COLO668 (cell line): Measurements from ENCODE around the gene C1QTNF5.

Experiments used
- DNase-seq: peaks from one replicate; lab custom pipeline; 2025; ENCODE audit not compliant: unreplicated experiment; lab: John Stamatoyannopoulos, UW

Gene C1QTNF5

DNA sequence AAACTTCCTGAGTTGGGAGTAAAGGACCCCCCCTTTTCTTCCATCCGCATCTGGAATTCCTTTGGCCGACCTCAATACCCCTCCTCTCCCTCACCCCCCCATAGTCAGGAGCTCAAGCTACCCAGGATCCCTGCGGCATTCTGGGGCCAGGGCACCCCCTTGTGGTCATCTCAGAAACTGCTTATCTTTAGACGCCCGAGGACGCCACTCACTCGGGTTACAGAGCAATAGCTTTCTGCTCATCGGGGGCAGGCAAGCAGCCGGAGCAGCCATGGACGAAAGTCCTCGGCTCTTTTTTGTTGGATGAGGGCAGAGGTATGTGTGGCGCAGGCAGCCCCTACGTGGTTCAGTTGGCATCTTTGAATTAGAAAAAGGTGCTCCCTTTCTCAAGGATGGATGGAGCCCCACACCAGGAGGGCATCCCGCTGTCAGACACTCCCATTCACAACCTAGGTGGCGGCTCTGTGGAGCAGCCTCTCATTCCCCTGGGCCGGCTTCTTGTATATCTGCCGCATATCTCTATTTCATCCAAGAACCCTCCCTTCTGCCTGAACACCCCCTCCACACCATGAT is 2.3 kb downstream of the C1QTNF5 start:
- DNase-seq = peak; percentile 60

DNA sequence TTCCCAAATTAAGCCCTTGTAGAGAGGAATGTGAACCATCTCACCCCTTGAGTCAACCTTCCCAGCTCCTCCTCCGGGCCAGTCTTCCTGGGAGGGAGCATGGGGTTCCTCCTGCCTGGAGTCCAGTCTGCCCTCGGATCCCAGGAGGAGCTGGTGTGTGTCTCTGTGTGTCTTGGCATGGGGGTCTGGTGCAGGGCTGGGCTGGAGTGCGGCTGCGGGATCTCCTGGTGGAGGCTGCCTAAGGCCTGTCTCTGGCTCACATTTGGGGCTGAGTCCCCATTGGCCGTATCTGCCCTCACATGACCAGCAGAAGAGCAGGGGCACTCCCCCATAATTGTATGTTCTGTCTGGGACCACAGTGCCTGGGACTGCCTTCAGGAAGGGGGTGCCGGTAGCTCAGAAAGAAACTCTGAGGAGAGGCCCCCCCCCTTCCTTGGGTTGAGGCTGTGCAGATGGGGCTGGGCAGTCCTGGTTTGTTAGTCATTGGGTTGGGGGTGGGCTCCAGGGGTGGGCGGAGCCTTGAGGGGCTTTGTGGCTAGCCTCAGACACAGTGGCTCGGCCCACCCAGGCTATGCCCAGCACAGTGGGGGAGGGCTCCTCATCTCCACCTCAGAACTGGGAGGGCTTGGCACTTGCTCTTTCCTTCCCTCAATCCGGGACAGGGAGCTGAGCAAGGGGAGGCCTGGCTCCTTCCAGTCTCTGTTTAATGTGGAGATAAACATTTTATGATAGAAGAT is 2.9 kb downstream of the C1QTNF5 start:
- DNase-seq = no peak

DNA sequence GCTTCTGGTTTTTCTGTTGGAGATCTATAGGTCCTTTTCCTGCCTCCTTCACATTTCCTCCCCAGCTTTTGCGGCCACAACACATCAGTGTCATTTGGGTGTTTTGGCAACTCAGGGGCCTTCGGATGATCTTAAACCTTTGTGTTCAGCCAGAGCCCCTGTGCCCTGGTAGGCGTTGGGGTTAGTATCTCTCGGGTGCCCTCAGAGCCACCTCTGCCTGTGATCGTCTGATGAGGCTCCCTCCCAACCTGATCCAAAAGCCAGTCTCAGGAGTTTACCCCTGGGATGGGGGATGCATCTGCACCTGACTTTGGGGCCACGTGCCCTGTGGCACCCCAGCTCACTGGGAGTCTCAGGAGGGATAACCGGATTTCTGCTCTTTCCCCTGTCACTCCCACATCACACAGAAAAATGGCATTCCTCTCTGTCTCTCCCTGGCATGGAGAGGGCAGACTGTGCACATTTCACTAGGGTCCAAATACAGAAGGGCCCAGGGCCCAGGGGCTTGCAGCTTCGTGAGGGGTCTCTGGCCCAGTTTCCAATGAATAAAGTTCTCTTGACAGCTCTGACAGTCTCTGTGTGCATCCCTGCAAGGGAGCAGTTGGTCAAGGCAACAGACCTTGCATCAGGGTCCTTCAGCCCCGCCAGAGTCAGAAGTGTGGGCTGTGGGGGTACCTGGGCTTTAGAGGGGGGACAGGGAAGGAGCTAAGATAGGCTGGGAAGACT is 3.8 kb downstream of the C1QTNF5 start:
- DNase-seq = no peak

DNA sequence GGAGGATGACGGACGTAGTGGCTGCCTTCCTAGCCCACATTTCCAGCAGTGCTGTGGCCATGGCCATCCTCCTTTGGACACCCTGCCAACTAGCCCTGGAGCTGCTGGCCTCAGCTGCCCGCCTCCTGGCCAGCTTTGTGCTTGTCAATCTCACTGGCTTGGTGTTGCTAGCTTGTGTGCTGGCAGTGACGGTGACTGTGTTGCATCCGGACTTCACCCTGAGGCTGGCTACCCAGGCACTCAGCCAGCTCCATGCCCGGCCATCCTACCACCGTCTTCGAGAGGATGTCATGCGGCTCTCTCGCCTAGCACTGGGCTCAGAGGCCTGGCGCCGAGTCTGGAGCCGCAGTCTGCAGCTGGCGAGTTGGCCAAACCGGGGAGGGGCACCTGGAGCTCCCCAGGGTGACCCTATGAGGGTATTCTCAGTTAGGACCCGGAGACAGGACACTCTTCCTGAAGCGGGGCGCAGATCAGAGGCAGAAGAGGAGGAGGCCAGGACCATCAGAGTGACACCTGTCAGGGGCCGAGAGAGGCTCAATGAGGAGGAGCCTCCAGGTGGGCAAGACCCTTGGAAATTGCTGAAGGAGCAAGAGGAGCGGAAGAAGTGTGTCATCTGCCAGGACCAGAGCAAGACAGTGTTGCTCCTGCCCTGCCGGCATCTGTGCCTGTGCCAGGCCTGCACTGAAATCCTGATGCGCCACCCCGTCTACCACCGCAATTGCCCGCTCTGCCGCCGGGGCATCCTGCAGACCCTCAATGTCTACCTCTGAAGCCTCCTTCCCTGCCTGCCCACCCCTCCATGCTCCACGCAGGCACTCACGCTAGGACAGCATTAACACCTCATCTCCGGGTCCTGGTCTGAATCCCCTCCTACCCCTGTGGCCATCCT is 4.8 kb downstream of the C1QTNF5 start:
- DNase-seq = no peak

DNA sequence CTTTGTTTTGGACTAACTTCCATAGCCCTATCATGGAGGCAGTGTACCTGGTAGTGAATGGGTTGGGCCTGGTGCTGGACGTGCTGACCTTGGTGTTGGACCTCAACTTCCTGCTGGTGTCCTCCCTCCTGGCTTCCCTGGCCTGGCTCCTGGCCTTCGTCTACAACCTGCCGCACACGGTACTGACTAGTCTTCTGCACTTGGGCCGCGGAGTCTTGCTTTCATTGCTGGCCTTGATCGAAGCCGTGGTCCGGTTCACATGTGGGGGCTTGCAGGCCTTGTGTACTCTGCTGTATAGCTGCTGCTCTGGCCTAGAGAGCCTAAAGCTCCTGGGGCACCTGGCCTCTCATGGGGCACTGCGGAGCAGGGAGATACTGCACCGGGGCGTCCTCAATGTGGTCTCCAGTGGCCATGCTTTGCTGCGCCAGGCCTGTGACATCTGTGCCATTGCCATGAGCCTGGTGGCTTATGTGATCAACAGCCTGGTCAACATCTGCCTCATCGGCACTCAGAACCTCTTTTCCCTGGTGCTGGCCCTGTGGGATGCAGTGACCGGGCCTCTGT is 5.5 kb downstream of the C1QTNF5 start:
- no peak for DNase-seq

DNA sequence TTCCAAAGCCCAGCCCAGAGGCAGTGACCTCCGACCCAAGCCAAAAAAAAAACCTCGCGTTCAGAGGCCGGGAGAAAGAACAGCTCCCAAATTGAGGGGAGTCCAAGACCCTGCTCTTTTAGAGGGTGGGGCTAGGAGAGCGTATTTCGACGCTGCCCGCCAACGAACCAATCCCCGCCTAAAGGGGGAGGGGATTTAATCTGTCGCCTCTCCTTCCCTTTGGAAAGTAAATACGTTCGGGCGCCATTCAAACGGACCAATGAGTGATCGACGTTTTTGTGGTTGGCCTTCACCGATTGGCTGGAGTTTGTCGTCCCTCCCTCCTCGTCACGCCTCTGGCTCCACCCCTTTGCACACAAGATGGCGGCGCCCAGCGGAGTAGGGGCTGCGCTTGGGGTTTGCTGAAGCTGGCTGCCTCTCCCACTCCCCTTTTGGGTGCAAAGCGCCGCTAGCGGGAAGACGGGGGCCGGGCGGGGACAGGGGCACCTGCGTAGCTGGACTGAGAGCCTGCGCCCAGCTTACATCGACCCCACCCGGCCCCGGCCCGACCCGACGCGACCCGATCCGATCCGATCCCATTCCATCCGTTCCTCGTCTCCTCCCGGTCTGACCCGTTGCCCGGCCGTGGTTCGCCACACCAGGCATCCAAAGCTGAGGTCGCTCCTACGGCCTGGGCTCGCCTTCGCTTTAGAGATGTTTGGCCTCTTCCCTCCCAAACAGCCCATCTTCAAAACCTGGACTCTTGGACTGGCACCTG is 6.3 kb downstream of the C1QTNF5 start, which contains the start of gene RNF26:
Gene RNF26 (plus strand): TSS at position 354 of the 757 bp plus-strand sequence. CDS start 596 bp downstream, outside the sequence.
- DNase-seq = peak; percentile 93

DNA sequence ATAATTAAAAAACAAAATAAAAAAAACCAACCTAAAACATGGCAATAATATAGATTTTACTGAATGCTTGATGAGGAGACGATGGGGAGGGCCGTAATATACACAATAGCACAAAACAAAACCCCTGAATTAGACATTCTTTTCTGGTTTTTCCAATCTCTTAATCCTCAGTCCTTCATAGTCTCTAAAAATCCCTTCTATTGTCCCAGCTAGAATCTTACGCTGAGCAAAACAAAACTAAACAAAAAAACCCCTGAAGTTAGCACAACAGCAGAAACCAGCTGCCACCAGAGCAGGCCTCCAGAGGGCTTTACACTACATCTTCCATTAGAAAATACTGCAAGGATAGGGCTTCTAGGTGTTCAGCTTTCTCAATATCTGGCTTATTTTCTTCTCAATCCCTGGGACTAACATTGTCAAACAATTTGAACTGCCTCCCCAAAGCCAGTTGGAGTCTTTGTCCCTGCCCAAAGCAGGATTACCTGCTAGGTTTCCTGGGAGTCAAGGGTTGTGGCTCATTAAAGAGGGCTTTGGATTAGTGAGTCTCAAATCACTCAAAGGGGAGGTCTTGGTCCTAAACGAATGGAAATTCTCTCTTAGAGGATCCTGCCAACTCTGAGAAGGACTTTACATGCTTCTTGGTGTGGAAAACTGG is 8.4 kb downstream of the C1QTNF5 start:
- no peak for DNase-seq

DNA sequence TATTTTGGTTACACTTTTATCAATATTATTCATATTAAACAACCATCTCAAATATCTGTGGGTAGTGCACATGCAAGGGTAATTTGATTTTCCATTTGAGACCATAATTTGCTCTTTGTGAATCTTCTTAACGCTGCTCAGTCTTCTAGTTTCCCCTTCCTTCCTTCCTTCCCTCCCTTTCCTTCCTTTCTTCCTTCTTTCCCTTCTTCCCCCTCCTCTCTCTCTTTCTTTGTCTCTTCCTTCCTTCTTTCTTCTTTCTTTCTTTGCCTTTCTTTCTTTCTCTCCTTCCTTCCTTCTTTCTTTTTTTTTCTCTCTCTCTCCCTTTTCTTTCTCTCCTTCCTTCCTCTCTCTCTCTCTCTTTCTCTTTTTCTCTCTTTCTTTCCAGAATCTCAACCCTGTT is 10.4 kb downstream of the C1QTNF5 start:
- no peak for DNase-seq

DNA sequence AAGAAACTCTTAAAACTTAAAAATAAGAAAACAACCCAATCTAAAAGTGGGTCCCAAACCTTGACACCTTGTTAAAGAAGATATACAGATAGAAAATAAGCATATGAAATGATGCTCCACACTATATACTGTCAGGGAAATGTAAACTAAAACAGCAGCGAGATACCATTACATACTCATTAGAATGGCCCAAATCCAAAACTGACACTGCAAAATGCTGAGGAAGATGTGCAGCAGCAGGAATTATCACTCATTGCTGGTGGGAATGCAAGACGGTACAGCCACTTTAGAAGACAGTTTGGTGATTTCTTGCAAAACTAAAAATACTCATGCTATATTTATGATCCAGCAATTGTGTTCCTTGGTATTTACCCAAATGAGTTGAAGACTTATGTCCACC is 11.4 kb downstream of the C1QTNF5 start:
- no peak for DNase-seq

DNA sequence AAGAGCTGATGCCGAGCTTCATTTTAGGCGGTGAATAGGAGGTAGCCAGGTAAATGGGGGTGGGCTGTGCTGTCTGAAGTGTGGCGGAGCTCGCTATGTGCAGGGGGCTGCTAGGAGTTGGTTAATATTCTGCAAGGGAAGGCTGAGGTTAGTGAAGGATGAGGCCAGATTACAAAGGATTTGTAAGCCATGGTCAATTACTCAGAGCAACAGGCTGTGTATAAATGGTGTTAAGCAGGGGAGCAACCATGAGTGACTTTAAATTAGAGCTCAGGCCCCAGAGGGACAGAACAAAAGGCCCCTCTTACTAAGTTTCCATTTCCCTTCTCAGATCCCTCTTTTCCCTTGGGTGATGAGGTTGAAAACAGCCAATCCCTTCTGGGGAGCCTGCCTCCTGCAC is 16.5 kb downstream of the C1QTNF5 start:
- no peak for DNase-seq

DNA sequence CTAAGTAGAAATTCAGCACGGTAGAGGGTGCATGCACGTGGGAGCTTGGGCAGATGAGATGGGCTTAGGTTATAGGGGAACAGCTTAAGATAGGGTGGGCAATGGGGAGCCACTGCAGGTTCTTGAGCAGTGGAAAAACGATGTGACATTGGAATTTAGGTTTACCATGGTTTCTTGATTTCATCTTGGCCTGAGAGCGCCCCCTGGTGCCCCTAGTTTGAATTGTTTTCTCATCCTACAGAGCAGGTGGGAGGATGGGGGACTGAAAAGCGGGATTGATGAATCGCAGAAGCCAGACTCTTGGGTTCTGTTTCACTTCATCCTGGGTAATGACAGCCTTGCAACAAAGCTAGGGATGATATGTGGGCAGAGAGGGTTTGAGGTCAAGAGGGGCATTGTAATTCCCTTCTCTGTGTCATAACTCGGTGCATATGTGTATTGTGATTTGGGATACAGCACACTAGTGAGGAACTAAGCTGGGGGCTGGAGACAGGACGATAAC is 17.1 kb downstream of the C1QTNF5 start:
- DNase-seq = peak; percentile 75

DNA sequence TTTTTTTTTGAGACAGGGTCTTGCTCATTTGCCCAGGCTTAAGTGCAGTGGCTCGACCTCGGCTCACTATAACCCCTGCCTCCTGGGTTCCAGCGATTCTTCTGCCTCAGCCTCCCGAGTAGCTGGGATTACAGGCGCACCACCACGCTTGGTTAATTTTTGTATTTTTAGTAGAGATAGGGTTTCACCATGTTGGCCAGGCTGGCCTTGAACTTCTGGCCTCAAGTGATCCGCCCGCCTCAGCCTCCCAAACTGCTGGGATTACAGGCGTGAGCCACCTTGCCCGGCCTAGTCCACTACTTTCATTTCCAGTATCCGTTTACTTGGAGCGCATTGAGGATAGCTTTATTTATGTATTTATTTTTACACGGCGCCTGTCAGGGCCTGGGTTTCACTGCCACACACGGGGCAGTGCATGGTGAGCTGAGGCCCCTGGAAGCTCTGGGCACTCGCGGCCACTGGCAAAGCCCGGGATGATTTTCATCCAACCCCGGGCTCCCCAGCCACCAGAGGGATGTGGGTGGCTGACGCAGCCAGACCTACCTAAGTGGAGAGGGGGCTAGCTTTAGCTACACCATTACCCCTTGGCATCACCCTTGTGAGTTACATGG is 17.7 kb downstream of the C1QTNF5 start:
- DNase-seq = no peak

DNA sequence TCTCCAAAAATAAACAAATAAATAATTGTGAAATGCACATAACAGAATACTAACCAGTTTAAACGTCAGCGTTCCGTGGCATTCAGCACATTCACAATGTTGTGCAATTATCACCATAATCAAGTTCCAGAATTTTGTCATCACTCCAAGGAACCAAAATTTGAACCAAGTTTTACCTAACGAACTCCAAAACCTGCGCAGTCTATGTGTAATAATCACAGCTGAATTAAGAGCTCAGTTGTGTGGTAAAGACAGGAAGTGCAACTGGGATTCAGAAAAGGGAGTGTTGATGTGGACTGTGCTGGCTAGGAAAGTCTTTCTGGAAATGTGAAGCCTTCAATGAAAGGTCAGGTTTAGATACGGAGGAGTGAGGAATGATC is 18.3 kb downstream of the C1QTNF5 start:
- no peak for DNase-seq

DNA sequence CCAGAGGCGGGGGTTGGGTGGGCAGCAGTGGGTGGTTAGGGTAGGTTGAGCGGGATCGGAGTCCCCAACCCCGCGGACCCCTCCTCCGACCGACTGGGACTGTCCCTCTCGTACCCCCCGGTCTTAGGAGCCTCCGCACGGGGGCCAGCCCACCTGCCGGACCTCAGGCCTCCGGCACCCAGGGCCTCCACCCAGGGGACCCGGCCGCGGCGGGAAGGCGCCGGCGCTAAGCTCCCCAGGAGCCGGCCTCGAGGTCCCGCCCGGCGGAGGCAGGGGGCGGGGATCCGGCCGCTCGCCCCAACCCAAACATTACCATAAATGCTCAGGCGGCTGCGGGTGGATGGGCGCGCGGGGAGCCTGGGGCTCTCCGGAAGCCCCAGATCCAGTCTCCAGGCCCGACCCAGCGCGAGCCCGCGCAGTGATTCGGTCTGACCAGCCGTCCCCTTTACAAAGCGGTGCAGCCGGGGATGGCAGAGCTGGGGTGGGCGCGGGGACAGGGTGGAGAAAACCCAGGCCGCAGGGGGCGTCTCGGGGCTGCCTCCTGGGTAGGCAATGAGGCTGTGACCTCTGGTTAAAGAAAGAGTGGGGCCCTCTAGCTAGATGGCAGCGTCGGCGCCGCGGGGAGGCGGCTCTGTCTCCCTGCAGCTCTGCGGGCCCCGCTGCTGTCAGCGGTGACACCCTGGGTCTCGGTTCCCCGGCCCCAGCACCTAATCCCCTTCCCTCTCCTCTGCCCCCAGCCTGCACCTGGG is 19.7 kb downstream of the C1QTNF5 start:
- DNase-seq = peak; percentile 56

DNA sequence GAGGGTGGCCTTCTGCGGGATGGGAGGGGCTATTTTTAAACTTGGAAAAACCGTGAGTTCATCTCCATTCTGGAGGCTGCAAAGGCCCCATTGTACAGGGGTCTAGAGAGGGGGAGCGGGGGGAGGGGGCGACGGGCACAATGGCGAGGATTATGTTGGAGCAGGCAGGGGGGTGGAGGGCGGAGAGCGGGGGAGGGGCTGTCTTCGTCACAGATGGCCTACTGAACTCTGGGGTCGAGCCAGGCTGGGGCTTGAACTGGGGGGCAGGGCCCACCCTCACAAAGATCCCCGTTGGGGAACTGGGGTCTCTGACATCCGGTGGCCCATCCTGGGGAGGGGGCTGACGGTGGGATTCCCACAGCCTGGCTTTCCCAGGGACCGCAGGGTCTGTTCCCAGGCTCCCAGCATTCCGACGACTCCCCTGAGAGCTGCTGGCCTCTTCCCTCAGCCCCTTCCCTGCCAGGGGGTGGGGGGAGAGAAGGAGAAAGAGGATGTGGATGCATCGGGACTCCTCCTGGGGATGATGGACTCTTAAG is 20.4 kb downstream of the C1QTNF5 start:
- no peak for DNase-seq

DNA sequence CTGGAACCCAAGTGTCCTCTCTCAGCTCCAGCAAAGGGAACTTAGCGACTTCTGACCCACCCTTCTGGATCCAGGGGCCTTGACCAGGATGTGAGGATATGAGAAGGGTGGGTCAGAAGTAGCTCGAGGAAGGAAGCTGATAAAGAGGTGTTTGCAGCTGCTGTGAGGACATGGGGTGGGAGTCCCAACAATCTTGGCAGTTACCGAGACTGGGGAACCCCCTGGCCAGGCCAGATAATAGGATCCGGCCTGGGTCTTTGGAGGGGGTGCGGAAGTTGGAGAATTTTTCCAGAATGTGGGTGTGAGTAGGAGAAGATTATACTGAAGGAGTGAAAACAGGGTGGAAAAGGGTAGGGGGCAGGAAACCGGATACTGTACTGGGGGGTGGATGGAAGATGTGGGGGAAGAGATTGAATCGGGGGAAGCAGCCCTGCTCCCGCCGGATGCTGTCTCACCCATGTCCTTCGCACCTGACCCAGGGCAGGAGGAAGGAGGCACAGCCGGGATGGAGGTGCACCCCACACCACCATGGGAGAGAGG is 20.9 kb downstream of the C1QTNF5 start:
- no peak for DNase-seq

DNA sequence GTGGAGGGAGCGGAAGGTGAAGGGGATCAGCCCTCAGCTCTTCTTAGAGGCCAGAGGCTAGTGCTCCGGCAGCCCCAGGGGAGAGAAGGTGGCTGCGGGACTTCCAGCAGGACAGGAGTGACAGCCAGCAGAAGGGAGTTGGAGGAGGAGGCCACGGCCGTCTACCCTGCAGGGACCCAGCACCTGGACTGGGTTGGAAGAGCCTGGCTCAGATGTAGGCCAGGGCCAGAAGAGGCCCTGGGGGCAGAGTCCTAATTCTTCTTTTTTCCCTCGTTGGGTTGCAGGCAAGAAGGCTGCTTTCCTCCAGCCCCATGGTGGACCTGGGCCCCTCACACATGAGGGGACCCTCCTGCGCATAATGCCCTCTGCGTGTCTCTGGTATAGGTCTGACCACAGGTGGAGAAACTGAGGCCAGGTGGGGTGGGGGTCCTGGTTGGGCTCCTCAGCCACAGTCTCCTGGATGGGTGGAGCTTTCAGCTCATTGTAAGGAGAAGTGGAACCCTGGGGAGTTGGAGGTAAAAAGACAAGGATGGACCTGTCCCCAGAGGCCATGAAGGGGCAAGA is 21.5 kb downstream of the C1QTNF5 start:
- no peak for DNase-seq
